Measurements from ENCODE around the gene SMAD2.

SMAD2 gene

GRCh38 chr18:47930931-47931717 is 665 bp upstream of the SMAD2 start:
- H4K20me1 ChIP-seq (ENCODE audit: insufficient read depth, low read length, poor library complexity, severe bottlenecking) = peaks cover 38% of the 10 kb centered on the region
- peaks cover 6% of the 10 kb centered on the region; the same call in 1 of the 2 replicates for H3F3A ChIP-seq (ENCODE audit: low read depth)
- no peaks in the 10 kb centered on the region for H3K9me3 ChIP-seq (ENCODE audit: insufficient read depth, low read depth, low read length)
- H3K79me2 ChIP-seq (ENCODE audit: insufficient read depth, low read length) = peaks cover 42% of the 10 kb centered on the region
- peak overlapping the region; percentile 71 for H3K4me3 ChIP-seq (ENCODE audit: low read length, poor library complexity, severe bottlenecking)
- peak overlapping the region; percentile 72; the same call in 1 of the 2 replicates for H2AFZ ChIP-seq (ENCODE audit: low read length)
- no peaks in the 10 kb centered on the region for H3K9me2 ChIP-seq (replicated peaks; ENCODE audit: low read depth, low read length)
- peaks cover 72% of the 10 kb centered on the region for H3K4me1 ChIP-seq (ENCODE audit: insufficient read depth, low read length, poor library complexity, severe bottlenecking)
- no peaks in the 10 kb centered on the region for H3K27me3 ChIP-seq (ENCODE audit: insufficient read depth, low read length, poor library complexity, severe bottlenecking)
- H3K9ac ChIP-seq (ENCODE audit: low read depth, low read length, poor library complexity, severe bottlenecking) = peak overlapping the region; percentile 86
- H3K4me2 ChIP-seq (ENCODE audit: low read depth, low read length, poor library complexity, severe bottlenecking) = peak overlapping the region; percentile 84
- no peak for TF ChIP-seq EZH2phosphoT487 (IDR thresholded peaks at IDR 0.05; ENCODE audit: borderline replicate concordance)
- TF ChIP-seq, protein P1, sequence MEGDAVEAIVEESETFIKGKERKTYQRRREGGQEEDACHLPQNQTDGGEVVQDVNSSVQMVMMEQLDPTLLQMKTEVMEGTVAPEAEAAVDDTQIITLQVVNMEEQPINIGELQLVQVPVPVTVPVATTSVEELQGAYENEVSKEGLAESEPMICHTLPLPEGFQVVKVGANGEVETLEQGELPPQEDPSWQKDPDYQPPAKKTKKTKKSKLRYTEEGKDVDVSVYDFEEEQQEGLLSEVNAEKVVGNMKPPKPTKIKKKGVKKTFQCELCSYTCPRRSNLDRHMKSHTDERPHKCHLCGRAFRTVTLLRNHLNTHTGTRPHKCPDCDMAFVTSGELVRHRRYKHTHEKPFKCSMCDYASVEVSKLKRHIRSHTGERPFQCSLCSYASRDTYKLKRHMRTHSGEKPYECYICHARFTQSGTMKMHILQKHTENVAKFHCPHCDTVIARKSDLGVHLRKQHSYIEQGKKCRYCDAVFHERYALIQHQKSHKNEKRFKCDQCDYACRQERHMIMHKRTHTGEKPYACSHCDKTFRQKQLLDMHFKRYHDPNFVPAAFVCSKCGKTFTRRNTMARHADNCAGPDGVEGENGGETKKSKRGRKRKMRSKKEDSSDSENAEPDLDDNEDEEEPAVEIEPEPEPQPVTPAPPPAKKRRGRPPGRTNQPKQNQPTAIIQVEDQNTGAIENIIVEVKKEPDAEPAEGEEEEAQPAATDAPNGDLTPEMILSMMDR (conservative IDR thresholded peaks at IDR 0.05; ENCODE audit: low read length) = no peak
- H3K36me3 ChIP-seq (ENCODE audit: insufficient read depth, low read length) = no peaks in the 10 kb centered on the region

DNA sequence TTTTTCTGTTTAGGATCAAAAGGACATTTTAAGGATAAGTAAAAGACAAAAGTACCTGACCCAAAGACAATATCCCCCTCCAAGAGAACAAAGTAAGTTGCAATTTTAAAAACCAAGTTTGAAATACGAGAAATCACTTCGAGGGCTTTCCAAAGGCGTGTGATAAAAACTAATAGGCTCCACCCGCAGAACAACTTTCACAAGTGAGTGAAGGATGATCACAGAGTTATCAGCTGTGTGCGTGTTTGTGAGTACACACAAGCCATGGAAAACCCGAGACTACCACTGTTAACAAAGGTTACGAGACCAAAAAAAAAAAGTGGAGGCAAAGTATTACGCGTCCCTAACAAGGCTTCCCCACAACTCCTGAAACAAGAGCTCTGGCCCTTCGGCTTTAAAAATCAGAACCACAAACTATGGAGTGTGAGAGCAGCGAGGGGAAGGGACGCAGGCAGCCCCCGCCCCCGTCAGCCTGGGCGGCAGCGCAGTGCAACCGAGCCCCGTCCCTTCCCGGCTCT is 719 bp downstream of the SMAD2 start:
- peak overlapping the region; percentile 97 for H3K4me2 ChIP-seq (ENCODE audit: low read depth, low read length, poor library complexity, severe bottlenecking)
- H2AFZ ChIP-seq (ENCODE audit: low read length) = peak overlapping the region; percentile 74; the same call in 1 of the 2 replicates

GRCh38 chr18:47928466-47928865 is 2.0 kb downstream of the SMAD2 start:
- Histone ChIP-seq H3K79me2 (ENCODE audit: insufficient read depth, low read length) (peaks cover 68% of the 10 kb centered on the region), H3F3A (ENCODE audit: low read depth) (peaks cover 6% of the 10 kb centered on the region; the same call in 1 of the 2 replicates), H3K9me3 (ENCODE audit: insufficient read depth, low read depth, low read length) (no peaks in the 10 kb centered on the region), H3K4me3 (ENCODE audit: low read length, poor library complexity, severe bottlenecking) (peak overlapping the region; percentile 89), H3K4me2 (ENCODE audit: low read depth, low read length, poor library complexity, severe bottlenecking) (peak overlapping the region; percentile 97), H3K36me3 (ENCODE audit: insufficient read depth, low read length) (no peaks in the 10 kb centered on the region), H3K9ac (ENCODE audit: low read depth, low read length, poor library complexity, severe bottlenecking) (peak overlapping the region; percentile 80), H3K9me2 (replicated peaks; ENCODE audit: low read depth, low read length) (no peaks in the 10 kb centered on the region), H3K4me1 (ENCODE audit: insufficient read depth, low read length, poor library complexity, severe bottlenecking) (peaks cover 74% of the 10 kb centered on the region), H2AFZ (ENCODE audit: low read length) (no peak overlapping the region), H3K27me3 (ENCODE audit: insufficient read depth, low read length, poor library complexity, severe bottlenecking) (no peaks in the 10 kb centered on the region), H4K20me1 (ENCODE audit: insufficient read depth, low read length, poor library complexity, severe bottlenecking) (peaks cover 63% of the 10 kb centered on the region)
- no peak for TF ChIP-seq EZH2phosphoT487 (IDR thresholded peaks at IDR 0.05; ENCODE audit: borderline replicate concordance)
- TF ChIP-seq, protein P1 (conservative IDR thresholded peaks at IDR 0.05; ENCODE audit: low read length) = no peak

More for the DNA sequence above, 719 bp downstream of the SMAD2 start:
- no peaks in the 10 kb centered on the region for H3K27me3 ChIP-seq (ENCODE audit: insufficient read depth, low read length, poor library complexity, severe bottlenecking)
- no peaks in the 10 kb centered on the region for H3K9me3 ChIP-seq (ENCODE audit: insufficient read depth, low read depth, low read length)
- TF ChIP-seq, protein P1 (conservative IDR thresholded peaks at IDR 0.05; ENCODE audit: low read length) = no peak
- no peak for TF ChIP-seq EZH2phosphoT487 (IDR thresholded peaks at IDR 0.05; ENCODE audit: borderline replicate concordance)
- H4K20me1 ChIP-seq (ENCODE audit: insufficient read depth, low read length, poor library complexity, severe bottlenecking) = peaks cover 52% of the 10 kb centered on the region
- H3K9ac ChIP-seq (ENCODE audit: low read depth, low read length, poor library complexity, severe bottlenecking) = peak overlapping the region; percentile 80
- H3F3A ChIP-seq (ENCODE audit: low read depth) = peaks cover 6% of the 10 kb centered on the region; the same call in 1 of the 2 replicates
- H3K4me3 ChIP-seq (ENCODE audit: low read length, poor library complexity, severe bottlenecking) = peak overlapping the region; percentile 89
- H3K36me3 ChIP-seq (ENCODE audit: insufficient read depth, low read length) = no peaks in the 10 kb centered on the region
- H3K4me1 ChIP-seq (ENCODE audit: insufficient read depth, low read length, poor library complexity, severe bottlenecking) = peaks cover 75% of the 10 kb centered on the region
- H3K79me2 ChIP-seq (ENCODE audit: insufficient read depth, low read length) = peaks cover 56% of the 10 kb centered on the region
- no peaks in the 10 kb centered on the region for H3K9me2 ChIP-seq (replicated peaks; ENCODE audit: low read depth, low read length)

Data from Loucy (cell line).